ENCODE measurements around the gene POPDC2.

Gene POPDC2

DNA sequence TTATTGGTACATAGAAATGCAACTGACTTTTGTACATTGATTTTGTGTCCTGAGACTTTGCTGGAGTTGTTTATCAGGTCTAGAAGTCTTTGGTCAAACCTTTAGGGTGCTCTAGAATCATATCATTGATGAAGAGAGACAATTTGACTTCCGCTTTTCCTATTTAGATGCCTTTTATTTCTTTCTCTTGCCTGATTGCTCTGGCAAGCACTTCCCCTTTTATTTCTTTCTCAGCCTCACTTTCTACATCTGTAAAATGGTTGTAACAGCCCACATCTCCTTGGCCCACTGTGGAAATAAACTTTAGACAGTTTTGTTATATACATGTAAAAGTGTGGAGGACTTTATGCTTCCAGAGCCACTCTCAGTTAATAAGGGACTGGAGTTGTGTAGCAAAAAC lies 48.7 kb downstream of the POPDC2 start:
- in situ Hi-C loops (cut with HindIII; ENCODE audit: low pct_ligation_motif_present, low sequenced_read_pairs): no loop called here
- no peak overlapping the region for H3K4me3 ChIP-seq (ENCODE audit: low read depth, low read length)
- H3K27me3 ChIP-seq (replicated peaks): no peaks in the 10 kb centered on the region
- no peak overlapping the region for H3K27ac ChIP-seq
- no peak for DNase-seq
- TF ChIP-seq, protein P1, sequence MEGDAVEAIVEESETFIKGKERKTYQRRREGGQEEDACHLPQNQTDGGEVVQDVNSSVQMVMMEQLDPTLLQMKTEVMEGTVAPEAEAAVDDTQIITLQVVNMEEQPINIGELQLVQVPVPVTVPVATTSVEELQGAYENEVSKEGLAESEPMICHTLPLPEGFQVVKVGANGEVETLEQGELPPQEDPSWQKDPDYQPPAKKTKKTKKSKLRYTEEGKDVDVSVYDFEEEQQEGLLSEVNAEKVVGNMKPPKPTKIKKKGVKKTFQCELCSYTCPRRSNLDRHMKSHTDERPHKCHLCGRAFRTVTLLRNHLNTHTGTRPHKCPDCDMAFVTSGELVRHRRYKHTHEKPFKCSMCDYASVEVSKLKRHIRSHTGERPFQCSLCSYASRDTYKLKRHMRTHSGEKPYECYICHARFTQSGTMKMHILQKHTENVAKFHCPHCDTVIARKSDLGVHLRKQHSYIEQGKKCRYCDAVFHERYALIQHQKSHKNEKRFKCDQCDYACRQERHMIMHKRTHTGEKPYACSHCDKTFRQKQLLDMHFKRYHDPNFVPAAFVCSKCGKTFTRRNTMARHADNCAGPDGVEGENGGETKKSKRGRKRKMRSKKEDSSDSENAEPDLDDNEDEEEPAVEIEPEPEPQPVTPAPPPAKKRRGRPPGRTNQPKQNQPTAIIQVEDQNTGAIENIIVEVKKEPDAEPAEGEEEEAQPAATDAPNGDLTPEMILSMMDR (IDR thresholded peaks at IDR 0.05; ENCODE audit: low read depth, low read length, missing control alignments): no peak
- H3K36me3 ChIP-seq (replicated peaks): no peaks in the 10 kb centered on the region

DNA sequence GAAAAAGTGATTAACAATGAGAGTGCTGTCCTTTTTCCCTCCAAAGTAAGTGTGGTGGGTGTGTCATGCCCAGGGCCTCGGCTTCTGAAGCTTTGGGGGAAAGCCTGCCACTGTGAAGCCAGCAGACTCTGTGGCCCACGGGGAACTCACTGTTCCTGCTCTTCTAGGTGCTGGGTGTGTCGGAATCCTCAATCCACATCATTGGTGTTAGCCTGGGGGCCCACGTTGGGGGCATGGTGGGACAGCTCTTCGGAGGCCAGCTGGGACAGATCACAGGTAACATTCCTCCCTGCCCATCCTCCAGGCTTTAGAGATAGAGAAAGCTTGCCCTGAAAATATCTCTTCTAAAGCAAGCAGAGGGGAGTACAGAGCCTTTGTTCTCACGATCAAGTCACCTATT lies 51.1 kb downstream of the POPDC2 start:
- TF ChIP-seq, protein P1 (IDR thresholded peaks at IDR 0.05; ENCODE audit: low read depth, low read length, missing control alignments): no peak
- no peaks in the 10 kb centered on the region for H3K27me3 ChIP-seq (replicated peaks)
- DNase-seq: no peak
- in situ Hi-C loops (cut with HindIII; ENCODE audit: low pct_ligation_motif_present, low sequenced_read_pairs): no loop called here
- no peaks in the 10 kb centered on the region for H3K36me3 ChIP-seq (replicated peaks)
- no peak overlapping the region for H3K4me3 ChIP-seq (ENCODE audit: low read depth, low read length)
- no peak overlapping the region for H3K27ac ChIP-seq

DNA sequence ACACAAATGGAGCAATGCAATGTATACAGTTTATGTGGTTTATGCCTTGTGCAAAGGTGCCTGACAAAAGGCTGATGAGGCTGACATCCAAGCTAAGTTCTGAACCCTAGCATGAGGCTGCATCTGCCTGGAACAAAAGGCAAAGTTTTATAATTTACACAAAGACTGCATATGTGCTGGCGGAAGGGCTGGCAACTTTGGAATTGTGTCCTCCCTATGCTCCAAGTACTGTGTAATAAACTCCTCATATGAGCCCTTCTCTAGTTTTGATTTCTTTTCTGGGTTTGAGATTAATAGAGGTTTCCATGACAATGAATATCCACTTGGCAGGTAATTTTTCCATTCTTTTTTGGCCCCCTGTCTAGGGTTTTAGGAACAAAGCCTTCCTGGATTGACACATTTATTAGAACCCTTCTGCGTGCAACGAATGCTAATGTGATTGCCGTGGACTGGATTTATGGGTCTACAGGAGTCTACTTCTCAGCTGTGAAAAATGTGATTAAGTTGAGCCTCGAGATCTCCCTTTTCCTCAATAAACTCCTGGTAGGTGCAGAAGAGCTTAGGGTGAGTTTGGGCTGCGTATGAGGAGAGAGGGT lies 51.9 kb downstream of the POPDC2 start:
- TF ChIP-seq, protein P1 (IDR thresholded peaks at IDR 0.05; ENCODE audit: low read depth, low read length, missing control alignments): no peak
- in situ Hi-C loops (cut with HindIII; ENCODE audit: low pct_ligation_motif_present, low sequenced_read_pairs): no loop called here
- H3K27ac ChIP-seq: no peak overlapping the region
- H3K27me3 ChIP-seq (replicated peaks): no peaks in the 10 kb centered on the region
- no peaks in the 10 kb centered on the region for H3K36me3 ChIP-seq (replicated peaks)
- no peak for DNase-seq
- H3K4me3 ChIP-seq (ENCODE audit: low read depth, low read length): no peak overlapping the region

DNA sequence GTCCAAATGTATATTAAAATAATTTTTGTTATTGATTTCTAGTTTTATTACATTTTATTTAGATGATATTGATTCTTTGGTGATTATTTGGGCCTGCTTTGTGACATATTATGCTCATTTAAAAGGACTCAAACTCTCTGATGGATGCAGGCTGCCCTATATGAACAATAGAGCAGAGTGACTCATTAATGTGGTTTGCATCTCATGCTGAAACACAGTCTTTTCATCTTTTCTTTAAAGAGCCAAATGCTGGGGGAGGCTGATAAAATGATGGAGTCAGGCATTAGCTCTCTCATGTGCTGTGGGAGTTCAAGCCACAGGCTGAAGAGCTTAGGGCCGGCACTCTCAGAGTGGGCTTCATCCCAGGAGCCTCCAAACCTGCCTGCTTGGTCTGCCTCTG lies 55.5 kb downstream of the POPDC2 start:
- DNase-seq: peak; percentile 53
- H3K36me3 ChIP-seq (replicated peaks): no peaks in the 10 kb centered on the region
- TF ChIP-seq, protein P1 (IDR thresholded peaks at IDR 0.05; ENCODE audit: low read depth, low read length, missing control alignments): no peak
- in situ Hi-C loops (cut with HindIII; ENCODE audit: low pct_ligation_motif_present, low sequenced_read_pairs): no loop called here
- H3K27me3 ChIP-seq (replicated peaks): no peaks in the 10 kb centered on the region
- H3K27ac ChIP-seq: no peak overlapping the region
- H3K4me3 ChIP-seq (ENCODE audit: low read depth, low read length): no peak overlapping the region

DNA sequence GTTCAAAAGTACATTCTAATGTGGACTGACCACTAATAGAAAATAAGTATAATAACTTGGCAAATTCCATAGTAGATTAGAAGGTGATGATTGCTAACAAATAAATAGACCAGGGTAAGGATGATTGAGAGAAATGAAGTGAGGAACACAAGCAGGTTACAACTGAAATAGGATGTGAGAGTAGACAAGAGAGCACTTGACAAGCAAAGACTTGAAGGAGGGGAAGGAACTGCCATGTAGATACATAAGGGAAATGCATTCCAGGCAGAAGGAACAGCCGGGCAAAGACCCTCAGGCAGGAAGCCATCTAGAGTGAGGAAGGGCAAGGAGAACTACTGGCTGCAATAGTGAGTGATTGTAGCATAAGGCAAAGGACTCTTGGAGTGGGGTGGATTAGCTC lies 57.7 kb downstream of the POPDC2 start:
- Histone ChIP-seq H3K36me3 (replicated peaks) (no peaks in the 10 kb centered on the region), H3K27ac (no peak overlapping the region), H3K4me3 (ENCODE audit: low read depth, low read length) (no peak overlapping the region), H3K27me3 (replicated peaks) (no peaks in the 10 kb centered on the region)
- no peak for DNase-seq
- in situ Hi-C loops (cut with HindIII; ENCODE audit: low pct_ligation_motif_present, low sequenced_read_pairs): no loop called here
- TF ChIP-seq, protein P1 (IDR thresholded peaks at IDR 0.05; ENCODE audit: low read depth, low read length, missing control alignments): no peak

DNA sequence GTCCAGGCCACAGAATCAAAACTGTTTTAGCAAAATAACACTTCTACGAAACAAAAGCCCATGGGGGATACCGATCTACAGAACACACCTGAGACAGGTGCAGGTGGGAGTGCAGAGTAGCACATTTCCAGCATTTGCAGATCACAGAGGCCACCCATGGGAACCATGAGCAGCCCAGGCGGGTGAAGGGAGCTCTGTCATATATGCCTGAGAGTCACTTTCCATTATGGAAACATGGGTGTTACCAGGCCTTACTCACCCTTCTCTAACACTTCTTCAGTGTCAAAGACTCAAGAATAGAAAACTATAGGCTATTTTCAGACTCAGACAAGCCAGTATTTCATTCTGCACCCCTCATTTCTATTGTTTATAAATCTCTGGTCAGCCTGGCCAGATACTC lies 59.2 kb downstream of the POPDC2 start:
- Histone ChIP-seq H3K27me3 (replicated peaks) (no peaks in the 10 kb centered on the region), H3K36me3 (replicated peaks) (no peaks in the 10 kb centered on the region), H3K4me3 (ENCODE audit: low read depth, low read length) (no peak overlapping the region), H3K27ac (no peak overlapping the region)
- in situ Hi-C loops (cut with HindIII; ENCODE audit: low pct_ligation_motif_present, low sequenced_read_pairs): no loop called here
- TF ChIP-seq, protein P1 (IDR thresholded peaks at IDR 0.05; ENCODE audit: low read depth, low read length, missing control alignments): no peak
- DNase-seq: no peak

Measured in brain microvascular endothelial cell (primary cell).